Measurements from ENCODE around the gene ZC3H12A.

DNA sequence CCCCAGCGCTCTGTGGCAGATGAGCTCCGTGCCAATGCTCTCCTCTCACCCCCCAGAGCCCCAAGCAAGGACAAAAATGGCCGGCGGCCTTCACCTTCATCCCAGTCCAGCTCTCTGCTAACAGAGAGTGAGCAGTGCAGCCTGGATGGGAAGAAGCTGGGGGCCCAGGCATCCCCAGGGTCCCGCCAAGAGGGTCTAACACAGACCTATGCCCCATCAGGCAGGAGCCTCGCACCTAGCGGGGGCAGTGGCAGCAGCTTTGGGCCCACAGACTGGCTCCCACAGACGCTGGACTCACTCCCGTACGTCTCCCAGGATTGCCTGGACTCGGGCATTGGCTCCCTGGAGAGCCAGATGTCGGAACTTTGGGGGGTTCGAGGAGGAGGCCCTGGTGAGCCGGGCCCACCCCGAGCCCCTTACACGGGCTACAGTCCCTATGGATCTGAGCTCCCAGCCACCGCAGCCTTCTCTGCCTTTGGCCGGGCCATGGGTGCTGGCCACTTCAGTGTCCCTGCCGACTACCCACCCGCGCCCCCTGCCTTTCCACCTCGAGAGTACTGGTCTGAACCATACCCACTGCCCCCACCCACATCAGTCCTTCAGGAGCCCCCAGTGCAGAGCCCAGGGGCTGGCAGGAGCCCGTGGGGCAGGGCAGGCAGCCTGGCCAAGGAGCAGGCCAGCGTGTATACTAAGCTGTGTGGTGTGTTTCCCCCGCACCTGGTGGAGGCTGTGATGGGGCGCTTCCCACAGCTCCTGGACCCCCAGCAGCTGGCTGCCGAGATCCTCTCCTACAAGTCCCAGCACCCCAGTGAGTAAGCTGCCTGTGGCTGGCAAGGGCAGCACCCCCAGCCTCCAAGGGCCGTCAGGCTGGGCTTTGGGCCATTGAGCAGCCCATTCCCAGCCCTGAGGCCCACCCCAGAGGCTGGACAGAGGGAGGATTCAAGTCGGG is 8.7 kb downstream of the ZC3H12A start:
- no peak for TF ChIP-seq CTCF (IDR thresholded peaks at IDR 0.05; ENCODE audit: low read depth, low read length, poor library complexity, severe bottlenecking)
- no peak for TF ChIP-seq EZH2phosphoT487 (IDR thresholded peaks at IDR 0.05; ENCODE audit: borderline replicate concordance, low read length)
